ENCODE data around the gene RGS6. TPM values are rescaled to one million over a fixed set of nuclear protein-coding genes. Genes with fewer than 3 reads are reported as not detected.
A peak's percentile ranks its signal among the peaks of the same experiment; 100 is the strongest.

Gene RGS6
- total RNA-seq, 1 experiment from 2014 or later, result not detected

DNA sequence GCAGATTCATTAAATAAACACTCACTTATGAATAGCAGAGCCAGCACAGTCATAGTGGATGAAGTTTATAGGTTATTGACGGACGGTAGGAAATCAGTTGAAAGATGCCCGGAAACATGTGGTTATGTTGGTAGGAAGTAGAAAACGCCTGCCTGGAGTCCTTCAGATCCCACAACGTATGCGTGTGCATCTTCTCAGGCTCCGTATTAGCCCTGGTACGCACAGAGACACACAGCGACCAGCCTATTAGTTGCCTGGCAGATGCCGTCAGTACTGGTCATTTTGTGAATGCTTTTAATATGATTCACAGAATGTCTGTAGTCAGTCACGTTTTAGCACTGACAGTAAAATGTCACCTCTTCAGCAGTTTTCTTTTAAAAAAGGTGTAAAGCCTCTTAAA, 196.4 kb downstream of the RGS6 start:
- Mint-ChIP-seq H3K4me3 (ENCODE audit: unreplicated experiment) (no peak overlapping the region), H3K36me3 (ENCODE audit: insufficient read depth, unreplicated experiment) (no peaks in the 10 kb centered on the region), H3K27ac (ENCODE audit: low read depth, unreplicated experiment) (no peak overlapping the region), H3K27me3 (ENCODE audit: insufficient read depth, unreplicated experiment) (peaks cover 29% of the 10 kb centered on the region), H3K4me1 (ENCODE audit: insufficient read depth, unreplicated experiment) (no peaks in the 10 kb centered on the region), H3K9me3 (ENCODE audit: unreplicated experiment) (no peaks in the 10 kb centered on the region)
- ChIA-PET CTCF (no interaction called here), POLR2A (interaction anchor here (0.6 kb wide), 1 partner anchor 137 kb away, joined by 4 read pairs; no protein-coding TSS in a partner anchor)
- TF ChIP-seq, protein P1, sequence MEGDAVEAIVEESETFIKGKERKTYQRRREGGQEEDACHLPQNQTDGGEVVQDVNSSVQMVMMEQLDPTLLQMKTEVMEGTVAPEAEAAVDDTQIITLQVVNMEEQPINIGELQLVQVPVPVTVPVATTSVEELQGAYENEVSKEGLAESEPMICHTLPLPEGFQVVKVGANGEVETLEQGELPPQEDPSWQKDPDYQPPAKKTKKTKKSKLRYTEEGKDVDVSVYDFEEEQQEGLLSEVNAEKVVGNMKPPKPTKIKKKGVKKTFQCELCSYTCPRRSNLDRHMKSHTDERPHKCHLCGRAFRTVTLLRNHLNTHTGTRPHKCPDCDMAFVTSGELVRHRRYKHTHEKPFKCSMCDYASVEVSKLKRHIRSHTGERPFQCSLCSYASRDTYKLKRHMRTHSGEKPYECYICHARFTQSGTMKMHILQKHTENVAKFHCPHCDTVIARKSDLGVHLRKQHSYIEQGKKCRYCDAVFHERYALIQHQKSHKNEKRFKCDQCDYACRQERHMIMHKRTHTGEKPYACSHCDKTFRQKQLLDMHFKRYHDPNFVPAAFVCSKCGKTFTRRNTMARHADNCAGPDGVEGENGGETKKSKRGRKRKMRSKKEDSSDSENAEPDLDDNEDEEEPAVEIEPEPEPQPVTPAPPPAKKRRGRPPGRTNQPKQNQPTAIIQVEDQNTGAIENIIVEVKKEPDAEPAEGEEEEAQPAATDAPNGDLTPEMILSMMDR (IDR thresholded peaks at IDR 0.05; ENCODE audit: unreplicated experiment), result no peak
- no peak for DNase-seq (ENCODE audit: unreplicated experiment)
- BruUV-seq (replicated peaks), result no TSS peak
- intact Hi-C loops (cut with micrococcal nuclease), result no loop called here

DNA sequence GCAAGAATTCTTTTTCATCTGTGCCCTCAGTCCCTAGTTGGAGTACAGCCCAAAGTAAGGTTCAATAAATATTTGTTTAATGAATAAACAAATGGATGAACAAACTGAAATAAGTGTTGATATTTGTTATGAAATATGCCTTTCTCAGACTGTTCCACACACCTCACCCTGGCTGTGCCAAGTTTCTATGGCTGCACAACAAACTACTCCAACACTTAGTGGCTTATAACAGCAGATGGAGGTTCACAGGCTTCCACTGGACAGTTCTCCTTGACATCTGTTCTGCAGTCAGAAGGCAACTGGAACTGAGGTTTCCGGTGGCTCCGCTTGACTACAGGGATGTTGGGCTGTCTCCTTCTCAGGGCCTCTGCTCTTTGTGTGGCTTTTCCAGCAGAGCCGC, 197.1 kb downstream of the RGS6 start:
- H3K27me3 Mint-ChIP-seq (ENCODE audit: insufficient read depth, unreplicated experiment), result peaks cover 35% of the 10 kb centered on the region
- BruUV-seq (replicated peaks), result no TSS peak
- peak; percentile 5 for DNase-seq (ENCODE audit: unreplicated experiment)
- no peaks in the 10 kb centered on the region for H3K4me1 Mint-ChIP-seq (ENCODE audit: insufficient read depth, unreplicated experiment)
- H3K36me3 Mint-ChIP-seq (ENCODE audit: insufficient read depth, unreplicated experiment), result no peaks in the 10 kb centered on the region
- H3K4me3 Mint-ChIP-seq (ENCODE audit: unreplicated experiment), result no peak overlapping the region
- CTCF ChIA-PET, result no interaction called here
- POLR2A ChIA-PET, result no interaction called here
- intact Hi-C loops (cut with micrococcal nuclease), result no loop called here
- no peak overlapping the region for H3K27ac Mint-ChIP-seq (ENCODE audit: low read depth, unreplicated experiment)
- TF ChIP-seq, protein P1 (IDR thresholded peaks at IDR 0.05; ENCODE audit: unreplicated experiment), result no peak
- no peaks in the 10 kb centered on the region for H3K9me3 Mint-ChIP-seq (ENCODE audit: unreplicated experiment)

DNA sequence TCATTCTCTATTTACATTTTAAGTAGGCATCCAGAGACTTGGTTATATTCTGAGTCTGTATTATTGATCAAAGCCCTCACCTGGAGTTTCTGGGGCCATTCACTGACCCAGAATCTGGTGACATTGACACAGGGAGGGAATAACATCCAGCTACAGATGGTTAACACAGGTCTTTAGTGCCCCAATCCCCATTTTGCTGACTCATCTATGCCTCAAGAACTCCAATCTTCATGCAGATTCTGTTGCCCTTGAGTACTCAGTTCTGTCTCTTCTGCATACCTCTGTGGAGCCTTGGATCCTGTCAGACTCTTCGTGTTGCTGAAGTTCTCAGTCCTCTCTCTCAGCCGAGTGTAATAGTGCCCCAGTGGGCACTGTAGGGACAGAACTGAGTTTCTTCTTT, 208.9 kb downstream of the RGS6 start:
- Mint-ChIP-seq H3K27ac (ENCODE audit: low read depth, unreplicated experiment) (no peak overlapping the region), H3K4me1 (ENCODE audit: insufficient read depth, unreplicated experiment) (no peaks in the 10 kb centered on the region), H3K27me3 (ENCODE audit: insufficient read depth, unreplicated experiment) (peaks cover 2% of the 10 kb centered on the region), H3K36me3 (ENCODE audit: insufficient read depth, unreplicated experiment) (no peaks in the 10 kb centered on the region), H3K9me3 (ENCODE audit: unreplicated experiment) (peaks cover 3% of the 10 kb centered on the region), H3K4me3 (ENCODE audit: unreplicated experiment) (no peak overlapping the region)
- intact Hi-C loops (cut with micrococcal nuclease), result no loop called here
- TF ChIP-seq, protein P1 (IDR thresholded peaks at IDR 0.05; ENCODE audit: unreplicated experiment), result no peak
- BruUV-seq (replicated peaks), result no TSS peak
- ChIA-PET POLR2A (interaction anchor here (0.6 kb wide), 1 partner anchor 98 kb away, joined by 4 read pairs; no protein-coding TSS in a partner anchor), CTCF (interaction anchor here (0.7 kb wide), 2 partner anchors 20 to 47 kb away, joined by 3 read pairs; no protein-coding TSS in a partner anchor)
- DNase-seq (ENCODE audit: unreplicated experiment), result no peak

DNA sequence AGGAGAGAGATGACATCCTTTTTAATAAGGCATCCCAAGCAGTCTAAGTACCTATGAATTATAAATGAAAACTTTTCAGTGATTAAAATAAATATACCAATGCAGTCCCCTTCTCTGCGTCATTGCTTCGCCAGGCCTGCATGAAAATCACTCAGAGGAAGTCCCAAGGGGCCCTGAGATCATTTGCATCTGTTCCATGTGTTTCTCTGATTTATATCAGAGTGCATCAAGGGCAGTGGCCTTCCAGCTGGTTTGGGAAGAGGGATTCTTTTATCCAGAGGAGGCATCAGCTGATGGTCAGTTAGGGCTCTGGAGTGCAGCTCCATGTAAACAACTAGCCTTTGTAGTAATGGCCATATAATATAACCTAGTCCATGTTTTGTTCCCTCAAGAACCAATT, 210.1 kb downstream of the RGS6 start:
- Mint-ChIP-seq H3K27me3 (ENCODE audit: insufficient read depth, unreplicated experiment) (peaks cover 13% of the 10 kb centered on the region), H3K9me3 (ENCODE audit: unreplicated experiment) (no peaks in the 10 kb centered on the region), H3K36me3 (ENCODE audit: insufficient read depth, unreplicated experiment) (no peaks in the 10 kb centered on the region), H3K4me1 (ENCODE audit: insufficient read depth, unreplicated experiment) (no peaks in the 10 kb centered on the region), H3K27ac (ENCODE audit: low read depth, unreplicated experiment) (no peak overlapping the region), H3K4me3 (ENCODE audit: unreplicated experiment) (no peak overlapping the region)
- no peak for DNase-seq (ENCODE audit: unreplicated experiment)
- POLR2A ChIA-PET, result no interaction called here
- intact Hi-C loops (cut with micrococcal nuclease), result no loop called here
- BruUV-seq (replicated peaks), result no TSS peak
- TF ChIP-seq, protein P1 (IDR thresholded peaks at IDR 0.05; ENCODE audit: unreplicated experiment), result no peak
- CTCF ChIA-PET, result no interaction called here

Measured in MCF 10A (cell line).